ENCODE results near the gene POLG.

DNA sequence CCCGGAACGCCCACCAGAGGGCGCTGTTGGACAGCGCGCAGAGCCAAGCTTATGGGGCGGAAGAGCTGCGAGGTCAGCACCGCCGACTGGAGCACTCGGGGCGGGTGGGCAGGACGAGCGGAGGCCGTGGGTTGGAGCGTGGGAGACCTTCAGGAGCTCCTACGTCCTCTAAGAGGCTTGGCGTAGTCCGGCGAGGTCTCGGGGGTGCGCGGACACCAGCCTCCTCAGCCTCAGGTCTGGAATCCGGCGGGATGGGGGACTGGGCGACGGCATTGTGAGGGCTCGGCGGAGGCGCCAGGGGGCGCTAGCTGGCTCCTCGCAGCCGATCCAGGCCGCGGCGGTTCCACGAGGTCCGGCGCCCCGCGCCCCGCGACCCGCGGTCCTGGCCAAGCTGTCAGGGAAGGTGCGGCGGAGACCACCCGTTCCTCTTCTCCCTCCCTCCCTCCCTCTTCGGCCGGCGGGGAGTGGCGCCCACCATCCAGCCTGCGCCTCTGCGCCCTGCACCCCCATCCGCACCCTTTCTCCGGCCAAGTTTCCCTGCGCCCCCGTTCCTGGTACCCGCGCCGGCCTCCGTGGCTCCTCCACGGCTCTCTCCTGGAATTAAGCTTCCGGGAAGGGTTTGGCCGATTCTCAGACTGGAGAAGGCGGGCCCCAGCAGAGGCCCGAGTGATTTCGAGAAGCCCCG, 24.3 kb upstream of the POLG start:
- TF ChIP-seq CTCF (optimal IDR thresholded peaks at IDR 0.05 in 1 of 3, IDR thresholded peaks at IDR 0.05 in 1 of 3, conservative IDR thresholded peaks at IDR 0.05 in 1 of 3; ENCODE audit: extremely low read depth in 1 of 3, insufficient read depth in 2 of 3, low read length in 3 of 3) (peak; percentile 78 to 96 (median 93)), EZH2 (IDR thresholded peaks at IDR 0.05; ENCODE audit: low read length) (no peak)
